H1 (cell line): ENCODE measurements around the gene NFIA. TPM values are rescaled to one million over a fixed set of nuclear protein-coding genes. Genes with fewer than 3 reads are reported as not detected.

ENCODE experiments used
- CTCF ChIA-PET: fragments of 300-600 bp; sonication (Branson Sonifier 250); formaldehyde crosslinking; loops from one replicate; lab custom pipeline; 2021; ENCODE audit not compliant: partially characterized antibody; lab: Charles Lee
- POLR2A ChIA-PET: fragments of 300-600 bp; sonication (Branson Sonifier 250); formaldehyde crosslinking; loops from one replicate; lab custom pipeline; 2021; ENCODE audit warnings: inconsistent platforms; ENCODE audit not compliant: partially characterized antibody; lab: Charles Lee
- DNase-seq, 2 experiments: peaks; one replicate each; pipeline versions ENCODE4 v3.0.0 to v3.0.0-alpha.2; 2010 to 2022; ENCODE audit warnings: low spot score in 2 of 2, low read depth in 1 of 2, mixed read lengths in 1 of 2
- FAIRE-seq: peaks from 2 replicates; lab custom pipeline; 2011; peaks lifted over from hg19 to GRCh38; lab: Jason Lieb, UNC
- H2AFZ ChIP-seq: 2 replicates; pipeline ENCODE4 v1.8.1; 2012; ENCODE audit warnings: low read length, inconsistent platforms
- H2AK5ac ChIP-seq: 2 replicates; pipeline ENCODE4 v1.6.1; 2013; ENCODE audit warnings: low read depth, low read length
- H2BK120ac ChIP-seq: replicated peaks from 2 replicates; pipeline ENCODE3; 2013; ENCODE audit warnings: low read depth, low read length, inconsistent platforms
- H2BK12ac ChIP-seq: 2 replicates; pipeline ENCODE4 v1.6.1; 2013; ENCODE audit warnings: low read depth, low read length
- H2BK15ac ChIP-seq: 2 replicates; pipeline ENCODE4 v1.6.1; 2013; ENCODE audit warnings: low read length
- H2BK20ac ChIP-seq: 2 replicates; pipeline ENCODE4 v1.6.1; 2013; ENCODE audit warnings: low read length
- H2BK5ac ChIP-seq: 2 replicates; pipeline ENCODE4 v1.6.1; 2013; ENCODE audit warnings: low read depth, low read length
- H3K14ac ChIP-seq: 2 replicates; pipeline ENCODE4 v1.6.1; 2013; ENCODE audit warnings: inconsistent platforms; ENCODE audit not compliant: insufficient read length
- H3K18ac ChIP-seq: 2 replicates; pipeline ENCODE4 v1.6.1; 2013; ENCODE audit warnings: low read length; ENCODE audit errors: extremely low read depth
- H3K23ac ChIP-seq: 2 replicates; pipeline ENCODE4 v1.6.1; 2013; ENCODE audit warnings: inconsistent platforms; ENCODE audit not compliant: insufficient read length
- H3K23me2 ChIP-seq: 2 replicates; pipeline ENCODE4 v1.6.1; 2013; ENCODE audit warnings: low read depth, low read length
- H3K27ac ChIP-seq: 2 replicates; pipeline ENCODE4 v1.6.1; 2011; ENCODE audit warnings: low read depth, low read length, inconsistent platforms
- H3K27me3 ChIP-seq, 4 experiments: replicated peaks in 1 of 4; 1 replicate in 1 of 4; 2 replicates in 3 of 4; pipeline versions ENCODE4 v1.6.1 to v1.8.1; 2011 to 2013; ENCODE audit warnings: low read length in 3 of 4, mild to moderate bottlenecking in 3 of 4, inconsistent platforms in 2 of 4, mixed read lengths in 2 of 4, moderate library complexity in 1 of 4; ENCODE audit not compliant: control insufficient read depth in 3 of 4, insufficient read depth in 3 of 4; ENCODE audit errors: extremely low read depth in 1 of 4
- H3K36me3 ChIP-seq, 4 experiments: 2 replicates each; pipeline versions ENCODE4 v1.6.1 to v1.8.1; 2011 to 2013; ENCODE audit warnings: mild to moderate bottlenecking in 4 of 4, low read length in 3 of 4, moderate library complexity in 2 of 4, control low read depth in 1 of 4, inconsistent platforms in 1 of 4; ENCODE audit not compliant: insufficient read depth in 4 of 4, control insufficient read depth in 2 of 4
- H3K4ac ChIP-seq: replicated peaks from 2 replicates; pipeline ENCODE3; 2013; ENCODE audit warnings: low read length, low read depth, mixed read lengths, inconsistent platforms; ENCODE audit not compliant: insufficient read length
- H3K4me1 ChIP-seq, 4 experiments: replicated peaks in 1 of 4; 1 replicate in 1 of 4; 2 replicates in 3 of 4; pipeline versions ENCODE4 v1.6.1 to v1.8.1; 2011 to 2013; ENCODE audit warnings: low read length in 3 of 4, inconsistent platforms in 2 of 4, mixed read lengths in 1 of 4; ENCODE audit not compliant: insufficient read depth in 4 of 4, control insufficient read depth in 3 of 4
- H3K4me2 ChIP-seq, 2 experiments: 2 replicates each; pipeline versions ENCODE4 v1.6.1 to v1.8.1; 2011 to 2013; ENCODE audit warnings: low read depth in 2 of 2, low read length in 2 of 2, control low read depth in 1 of 2, inconsistent platforms in 1 of 2, mild to moderate bottlenecking in 1 of 2; ENCODE audit not compliant: insufficient read depth in 1 of 2
- H3K4me3 ChIP-seq, 4 experiments: fragments of 200-600, 300-600 bp in 1 of 4; sonication (generic), shearing (Covaris generic), sonication (Bioruptor Twin) in 1 of 4; 2 replicates each; pipeline versions ENCODE4 v1.5.1 to v1.8.1; 2011 to 2016; ENCODE audit warnings: low read length in 4 of 4, low read depth in 3 of 4, control low read depth in 2 of 4, inconsistent platforms in 2 of 4, mild to moderate bottlenecking in 2 of 4, mixed read lengths in 1 of 4, moderate library complexity in 1 of 4; ENCODE audit not compliant: insufficient read depth in 2 of 4; ENCODE audit errors: extremely low read depth in 1 of 4
- H3K56ac ChIP-seq: replicated peaks from 2 replicates; pipeline ENCODE3; 2013; ENCODE audit warnings: low read depth, mild to moderate bottlenecking, mixed read lengths, low read length, inconsistent platforms; ENCODE audit not compliant: insufficient read length
- H3K79me1 ChIP-seq: 2 replicates; pipeline ENCODE4 v1.6.1; 2013; ENCODE audit warnings: low read depth, low read length, control low read depth
- H3K79me2 ChIP-seq, 2 experiments: 2 replicates each; pipeline versions ENCODE4 v1.6.1 to v1.8.1; 2012 to 2013; ENCODE audit warnings: low read length in 2 of 2, mild to moderate bottlenecking in 2 of 2, inconsistent platforms in 1 of 2; ENCODE audit not compliant: insufficient read depth in 2 of 2, control insufficient read depth in 1 of 2
- H3K9ac ChIP-seq, 4 experiments: replicated peaks in 1 of 4; 1 replicate in 1 of 4; 2 replicates in 3 of 4; pipeline versions ENCODE4 v1.6.1 to v1.8.1; 2011 to 2013; ENCODE audit warnings: low read depth in 3 of 4, low read length in 3 of 4, control low read depth in 2 of 4, mild to moderate bottlenecking in 2 of 4, moderate library complexity in 2 of 4, inconsistent platforms in 1 of 4; ENCODE audit errors: extremely low read depth in 1 of 4
- H3K9me3 ChIP-seq, 2 experiments: 2 replicates each; pipeline versions ENCODE4 v1.6.1 to v1.8.1; 2012 to 2013; ENCODE audit warnings: mild to moderate bottlenecking in 2 of 2, moderate library complexity in 2 of 2, control low read depth in 1 of 2, inconsistent platforms in 1 of 2, low read depth in 1 of 2, low read length in 1 of 2, mixed read lengths in 1 of 2; ENCODE audit not compliant: insufficient read depth in 2 of 2
- H4K20me1 ChIP-seq, 2 experiments: replicated peaks in 1 of 2; 2 replicates each; pipeline versions ENCODE3 to v1.8.1; 2011 to 2013; ENCODE audit warnings: inconsistent platforms in 2 of 2, low read length in 2 of 2, mild to moderate bottlenecking in 1 of 2; ENCODE audit not compliant: insufficient read depth in 2 of 2, control insufficient read depth in 1 of 2
- H4K5ac ChIP-seq: 2 replicates; pipeline ENCODE4 v1.6.1; 2013; ENCODE audit warnings: low read length, low read depth, mixed read lengths, inconsistent platforms; ENCODE audit not compliant: insufficient read length
- H4K8ac ChIP-seq: 2 replicates; pipeline ENCODE4 v1.8.0; 2013; ENCODE audit warnings: mild to moderate bottlenecking, moderate library complexity, low read length, inconsistent platforms; ENCODE audit not compliant: insufficient read depth; ENCODE audit errors: extremely low read depth
- H4K91ac ChIP-seq: replicated peaks from 2 replicates; pipeline ENCODE3; 2013; ENCODE audit warnings: low read length, mixed read lengths, inconsistent platforms; ENCODE audit not compliant: insufficient read length
- CBX5 ChIP-seq: fragments of 300-800, 300-1000 bp; sonication (generic); IDR thresholded peaks from 2 replicates; pipeline ENCODE4 v1.7.1; 2016; ENCODE audit warnings: antibody characterized with exemption, low read length, low read depth
- EGR1 ChIP-seq: IDR thresholded peaks from 2 replicates; pipeline ENCODE4 v1.6.1; 2011; ENCODE audit warnings: low read depth, low read length, borderline replicate concordance
- EP300 ChIP-seq, 2 experiments: IDR thresholded peaks; 1 replicate in 1 of 2; 2 replicates in 1 of 2; pipeline ENCODE4 v1.6.1; 2011 to 2012; ENCODE audit warnings: low read depth in 2 of 2, low read length in 2 of 2, mild to moderate bottlenecking in 2 of 2, borderline replicate concordance in 1 of 2, inconsistent platforms in 1 of 2, moderate library complexity in 1 of 2
- HDAC6 ChIP-seq: IDR thresholded peaks from one replicate; pipeline ENCODE4 v1.7.1; 2012; ENCODE audit warnings: low read depth, mild to moderate bottlenecking, inconsistent platforms, low read length, moderate library complexity
- JUND ChIP-seq: IDR thresholded peaks from 2 replicates; pipeline ENCODE4 v1.6.1; 2011; ENCODE audit warnings: mild to moderate bottlenecking, improper control_type of control experiment, low read length
- KDM1A ChIP-seq: fragments of 200-600, 300-600 bp; sonication (generic); IDR thresholded peaks from 2 replicates; pipeline ENCODE4 v1.7.1; 2016; ENCODE audit warnings: mild to moderate bottlenecking, low read length, borderline replicate concordance
- RFX5 ChIP-seq: IDR thresholded peaks from 2 replicates; pipeline ENCODE4 v1.6.1; 2011; ENCODE audit warnings: low read depth, low read length, improper control_type of control experiment, borderline replicate concordance
- RNF2 ChIP-seq: fragments of 200-900, 300-1000 bp; sonication (generic); IDR thresholded peaks from 2 replicates; pipeline ENCODE4 v1.7.1; 2016; ENCODE audit warnings: borderline replicate concordance, low read depth, mild to moderate bottlenecking, antibody characterized with exemption, low read length; ENCODE audit not compliant: poor library complexity, severe bottlenecking; ENCODE audit errors: missing control alignments
- TBP ChIP-seq: IDR thresholded peaks from 2 replicates; pipeline ENCODE4 v1.6.1; 2011; ENCODE audit warnings: low read depth, low read length, improper control_type of control experiment
- TEAD4 ChIP-seq: IDR thresholded peaks from 2 replicates; pipeline ENCODE4 v1.6.1; 2012; ENCODE audit warnings: low read depth, low read length, inconsistent platforms, mixed read lengths
- YY1 ChIP-seq: IDR thresholded peaks from 2 replicates; pipeline ENCODE4 v1.6.1; 2011; ENCODE audit warnings: low read depth, mild to moderate bottlenecking, low read length
- ZNF274 ChIP-seq: IDR thresholded peaks from 2 replicates; pipeline ENCODE4 v1.7.0; 2012; ENCODE audit warnings: low read length, borderline replicate concordance; ENCODE audit errors: extremely low read depth
- WGBS, 2 experiments: shearing (Covaris generic) in 1 of 2; methylation state at CpG; one replicate each; pipeline versions ENCODE4 v1.1.6 to v1.1.7; 2013 to 2015; ENCODE audit warnings: low lambda C conversion rate in 2 of 2, mixed read lengths in 2 of 2, inconsistent platforms in 1 of 2, low coverage in 1 of 2, missing lambda C conversion rate in 1 of 2; ENCODE audit not compliant: insufficient replicate concordance in 2 of 2, insufficient coverage in 1 of 2, insufficient read length in 1 of 2; ENCODE audit errors: extremely low coverage in 1 of 2, missing lambda C conversion rate in 1 of 2; 5-methylcytosine and 5-hydroxymethylcytosine counted together
- polyA plus RNA-seq, 7 experiments: library from polyadenylated mRNA; depleted of rRNA in 3 of 7; stranded (reverse) in 5 of 7; unstranded in 2 of 7; fragments of >200 nt in 5 of 7; fragments of 200-250 nt in 2 of 7; gene quantifications; 1 replicate in 5 of 7; 2 replicates in 1 of 7; 4 replicates in 1 of 7; pipeline versions ENCODE4 v1.2.1 to v1.2.3, GENCODE V29; 2011 to 2013; ENCODE audit warnings: missing spikeins in 2 of 7, mixed read lengths in 2 of 7
- total RNA-seq: library from RNA; stranded (reverse); fragmentation: NEBNext Ultra II Directional; extraction: Animal tissue kit (Norgen Biotek cat#: 25700); gene quantifications from 2 replicates; pipeline ENCODE4 v1.2.1, GENCODE V29; 2021

Gene NFIA
- total and polyA plus RNA-seq, 2 of the 8 experiments (the other 6 are each of a cell fraction or from before 2014, with no cell fraction given), result 1.8 to 2.3 TPM

DNA sequence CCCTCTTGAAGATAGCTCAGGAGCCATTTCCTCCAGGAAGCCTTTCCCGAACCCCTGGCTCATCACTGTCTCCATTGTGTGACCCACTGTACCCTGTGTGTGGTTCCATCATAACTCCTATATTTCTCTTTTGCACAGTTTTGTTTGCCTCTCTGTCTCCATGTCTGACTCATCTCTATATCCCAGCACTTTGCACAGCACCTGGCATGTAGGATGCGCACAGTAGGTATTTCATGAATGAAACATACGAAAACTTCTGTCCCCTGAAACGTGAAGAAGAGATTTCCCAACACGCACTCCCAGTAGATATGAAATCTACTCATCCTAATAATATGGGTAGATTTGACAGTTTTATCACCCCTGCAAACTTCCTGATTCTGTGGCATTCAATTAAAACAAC is 275.2 kb downstream of the NFIA start:
- Histone ChIP-seq H2BK12ac (no peak overlapping the region), H4K20me1 (no peaks in the 10 kb centered on the region), H3K4ac (no peak overlapping the region), H3K9me3 (no peaks in the 10 kb centered on the region), H4K8ac (no peak overlapping the region), H2AFZ (no peak overlapping the region), H3K79me2 (no peaks in the 10 kb centered on the region), H3K36me3 (no peaks in the 10 kb centered on the region), H3K23me2 (no peaks in the 10 kb centered on the region), H4K91ac (no peak overlapping the region), H3K23ac (no peak overlapping the region), H3K9ac (no peak overlapping the region), H3K56ac (no peak overlapping the region), H3K27me3 (no peaks in the 10 kb centered on the region), H3K79me1 (no peaks in the 10 kb centered on the region), H3K4me2 (no peak overlapping the region), H3K14ac (no peak overlapping the region), H2BK20ac (no peak overlapping the region), H2AK5ac (no peak overlapping the region), H3K27ac (no peak overlapping the region), H3K18ac (no peak overlapping the region), H3K4me3 (no peak overlapping the region), H3K4me1 (peaks cover 3 to 8% (median 6%) of the 10 kb centered on the region in 4 experiments; a peak in 6 of 7 replicates), H4K5ac (no peak overlapping the region), H2BK15ac (no peak overlapping the region), H2BK5ac (no peak overlapping the region), H2BK120ac (no peak overlapping the region)
- TF ChIP-seq RFX5 (no peak), EP300 (IDR thresholded peaks at IDR 0.05; ENCODE audit: borderline replicate concordance in 1 of 2, low read depth in 2 of 2, low read length in 2 of 2) (no peak), KDM1A (no peak), YY1 (no peak), ZNF274 (no peak), HDAC6 (no peak), TBP (no peak), JUND (no peak), RNF2 (no peak), TEAD4 (no peak), CBX5 (no peak), EGR1 (no peak)
- CTCF ChIA-PET, result no interaction called here
- 93% methylated on average over 5 of the region's 5 CpGs; no CpG with 5 or more reads in 1 of the 2 experiments for WGBS, 2 experiments
- POLR2A ChIA-PET, result no interaction called here
- DNase-seq, result no peak
- FAIRE-seq, result no peak
